Stimulated activated CD8-positive, alpha-beta memory T cell treated with anti-CD3 and anti-CD28 coated beads, Interleukin-2, amount 100 ng/mL, for 48 hours (primary cell): ENCODE results near the gene EPX.

Experiments
- DNase-seq, 2 donors: peaks; one replicate each; pipeline ENCODE4 v3.0.0-alpha.2; 2020; ENCODE audit warnings: low read depth in 2 of 2

EPX gene

DNA sequence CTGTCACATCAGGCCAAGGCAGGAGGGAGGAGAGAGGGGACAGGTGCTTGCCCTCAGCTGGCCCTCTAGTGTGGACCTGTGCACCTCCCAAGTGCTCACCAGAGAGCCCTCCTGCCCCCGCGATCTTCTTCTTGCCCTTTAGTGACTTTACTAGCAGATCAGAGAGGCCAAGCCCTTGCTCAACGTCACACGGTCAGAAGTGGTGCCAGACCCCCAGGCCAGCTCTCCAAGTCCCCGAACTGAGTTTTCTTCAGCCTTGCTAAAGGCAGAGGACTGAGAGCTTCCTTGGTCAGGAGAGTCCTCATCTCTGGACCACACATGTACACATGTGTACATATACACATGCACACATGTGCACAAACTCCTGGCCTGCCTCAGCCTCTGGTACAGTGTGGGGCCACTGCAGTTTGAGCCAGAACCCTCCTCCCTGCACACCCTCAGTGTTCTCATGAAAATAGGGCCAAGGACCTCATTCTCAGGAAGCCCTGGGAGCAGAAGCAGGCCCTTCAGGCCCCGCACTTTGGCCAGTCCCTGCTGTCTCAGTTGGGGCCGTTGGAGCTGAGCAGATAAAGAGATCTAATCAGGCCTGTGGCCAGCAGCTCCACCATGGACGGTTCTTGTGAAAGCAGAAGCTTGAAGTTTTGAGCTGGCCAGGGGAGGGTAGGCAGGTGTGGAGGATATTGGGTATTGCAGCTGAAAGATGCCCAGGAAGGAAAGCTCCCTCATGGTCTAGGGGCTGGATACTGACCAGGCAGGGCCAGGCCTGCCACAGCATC, 7.4 kb upstream of the EPX start:
- DNase-seq, result no peak

DNA sequence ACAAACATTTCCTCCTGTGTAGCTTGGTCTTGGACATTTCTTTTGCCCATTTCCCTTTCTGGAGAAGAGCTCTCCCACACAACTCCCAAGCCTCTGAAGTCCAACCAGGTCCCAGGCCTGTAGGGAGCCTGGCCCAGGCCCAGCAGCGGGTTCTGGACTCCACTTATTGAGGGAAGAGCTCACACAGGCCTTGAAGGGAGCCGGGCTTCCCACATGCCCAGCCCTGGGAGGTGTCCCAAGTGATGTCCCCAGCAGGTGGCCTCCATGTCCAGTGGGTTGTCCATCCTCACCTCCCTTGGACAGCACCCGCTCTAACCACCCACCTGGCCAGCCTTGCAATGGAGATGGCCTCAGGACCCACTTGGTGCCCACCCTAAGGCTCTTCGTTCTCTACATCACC, 5.9 kb upstream of the EPX start:
- no peak for DNase-seq

DNA sequence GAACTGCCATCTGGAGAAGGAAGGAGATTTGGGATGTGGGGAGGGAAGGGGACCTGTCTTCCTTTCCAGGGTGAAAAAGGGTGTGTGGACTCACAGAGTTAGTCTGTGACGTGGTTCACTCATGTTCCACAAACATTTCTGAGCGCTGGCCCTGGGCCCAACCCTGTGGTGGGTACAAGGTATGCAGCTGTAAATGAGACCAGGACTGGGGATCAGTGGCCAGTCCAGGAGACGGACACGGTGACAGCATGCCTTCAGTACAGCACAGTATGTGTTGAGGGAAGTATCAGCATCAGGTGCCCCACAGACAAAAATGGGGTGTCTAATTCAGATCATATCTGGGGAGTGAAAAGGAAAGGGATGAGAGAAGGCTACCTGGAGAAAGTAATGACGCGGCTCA, 5.5 kb upstream of the EPX start:
- no peak for DNase-seq

DNA sequence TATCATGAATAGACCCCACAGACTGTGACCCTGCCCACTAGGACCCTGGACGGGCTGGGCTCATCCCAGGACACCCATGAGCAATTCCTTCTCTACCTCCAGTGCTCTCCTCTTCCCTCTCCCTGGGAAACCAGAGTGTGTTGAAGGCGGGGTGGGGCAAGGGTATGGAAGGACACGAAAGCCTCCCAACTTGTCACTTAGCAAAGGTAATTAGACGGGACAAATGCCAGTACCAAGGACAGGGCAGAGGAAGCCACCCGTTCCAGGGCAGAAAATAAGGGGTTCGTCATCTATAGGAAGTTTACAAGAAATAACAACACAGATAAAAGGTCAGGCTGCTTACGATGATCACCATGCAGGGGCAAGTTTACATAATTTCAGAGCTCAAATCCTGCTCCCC, 4.9 kb upstream of the EPX start:
- no peak for DNase-seq

DNA sequence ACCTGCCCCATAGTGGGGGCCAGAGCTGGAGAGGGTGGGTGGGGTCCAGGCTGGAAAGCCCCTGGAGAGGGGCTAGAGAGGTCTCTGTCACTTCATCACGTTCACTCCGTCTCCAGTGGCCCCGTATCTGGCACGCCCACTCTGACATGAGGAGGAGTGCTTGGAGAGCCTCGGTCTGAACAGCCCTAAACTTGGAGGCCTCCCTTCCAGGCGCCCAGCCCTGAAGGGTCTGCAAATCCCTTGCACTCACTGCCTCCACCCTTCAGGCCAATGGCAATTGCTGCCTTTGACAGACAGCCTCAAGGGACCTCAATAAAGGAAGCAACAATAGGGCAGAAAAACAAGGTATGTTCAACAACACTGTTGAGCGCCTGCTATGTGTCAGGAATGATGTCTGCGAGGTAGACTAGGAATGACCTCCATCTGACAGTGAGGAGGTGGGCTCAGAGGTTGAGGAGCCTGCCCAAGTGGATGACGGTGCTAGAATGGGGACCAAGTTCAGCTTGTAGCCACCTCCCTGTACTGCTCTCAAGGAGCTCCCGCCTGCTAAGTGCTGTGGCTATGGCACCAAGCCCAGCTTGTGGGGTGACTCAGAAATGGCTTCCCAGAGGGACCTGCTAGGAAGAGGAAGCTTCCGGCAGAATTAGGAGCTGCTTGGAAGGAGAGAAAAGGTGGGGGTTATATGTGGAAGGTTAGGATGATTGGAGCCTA, 2.9 kb upstream of the EPX start:
- DNase-seq, result no peak

DNA sequence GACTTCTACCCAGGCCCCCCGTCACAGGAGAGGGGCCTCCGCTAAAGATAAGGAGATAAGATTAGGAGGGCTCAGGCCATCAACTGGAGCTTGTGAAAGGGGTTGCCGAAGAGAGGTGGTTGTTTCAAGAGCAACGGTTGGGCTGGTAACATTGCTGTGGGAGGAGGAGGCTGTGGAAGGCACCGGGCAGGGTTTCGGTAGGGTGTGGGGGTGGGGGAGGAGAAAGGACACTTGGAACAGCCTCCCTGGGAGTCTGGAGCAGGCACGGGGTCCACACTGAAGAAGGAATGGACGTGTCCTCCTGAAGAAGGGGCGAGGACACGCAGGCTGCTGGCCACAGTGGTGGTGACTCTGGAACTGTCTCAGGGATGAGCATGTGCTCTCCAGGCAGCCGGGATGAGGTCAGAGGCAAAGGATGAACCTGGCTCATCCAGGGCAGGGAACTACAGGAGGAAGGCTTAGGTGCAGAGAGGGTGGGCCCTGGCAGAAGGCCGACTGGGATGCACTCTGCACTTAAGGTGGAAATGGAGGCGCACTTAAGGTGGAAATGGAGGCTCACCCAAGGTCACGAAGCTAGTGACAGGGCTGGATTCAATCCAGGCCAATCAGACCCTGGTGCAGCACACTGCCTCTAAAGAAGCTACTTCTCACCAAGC, 1.2 kb upstream of the EPX start:
- no peak for DNase-seq

DNA sequence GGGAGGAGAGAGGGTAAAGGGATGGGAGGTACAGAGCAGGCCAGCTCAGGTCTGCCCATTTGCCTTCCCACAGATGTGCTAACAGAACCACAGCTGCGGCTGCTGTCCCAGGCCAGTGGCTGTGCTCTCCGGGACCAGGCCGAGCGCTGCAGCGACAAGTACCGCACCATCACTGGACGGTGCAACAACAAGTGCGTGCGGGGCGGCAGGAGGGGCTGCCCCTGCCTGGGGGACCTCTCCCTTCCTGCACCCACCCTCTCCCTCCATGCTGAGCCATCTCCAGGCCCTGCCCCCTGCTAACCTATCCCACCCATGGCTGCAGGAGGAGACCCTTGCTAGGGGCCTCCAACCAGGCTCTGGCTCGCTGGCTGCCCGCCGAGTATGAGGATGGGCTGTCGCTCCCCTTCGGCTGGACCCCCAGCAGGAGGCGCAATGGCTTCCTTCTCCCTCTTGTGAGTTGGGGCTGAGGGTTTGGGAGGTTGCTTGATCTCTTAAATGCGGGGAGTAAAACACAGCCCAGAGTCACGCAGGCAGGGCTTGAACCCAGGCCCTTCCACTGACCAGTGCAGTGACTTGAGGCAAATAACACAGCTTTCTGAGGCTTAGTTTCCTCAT, 1.2 kb downstream of the EPX start:
- DNase-seq, result no peak

DNA sequence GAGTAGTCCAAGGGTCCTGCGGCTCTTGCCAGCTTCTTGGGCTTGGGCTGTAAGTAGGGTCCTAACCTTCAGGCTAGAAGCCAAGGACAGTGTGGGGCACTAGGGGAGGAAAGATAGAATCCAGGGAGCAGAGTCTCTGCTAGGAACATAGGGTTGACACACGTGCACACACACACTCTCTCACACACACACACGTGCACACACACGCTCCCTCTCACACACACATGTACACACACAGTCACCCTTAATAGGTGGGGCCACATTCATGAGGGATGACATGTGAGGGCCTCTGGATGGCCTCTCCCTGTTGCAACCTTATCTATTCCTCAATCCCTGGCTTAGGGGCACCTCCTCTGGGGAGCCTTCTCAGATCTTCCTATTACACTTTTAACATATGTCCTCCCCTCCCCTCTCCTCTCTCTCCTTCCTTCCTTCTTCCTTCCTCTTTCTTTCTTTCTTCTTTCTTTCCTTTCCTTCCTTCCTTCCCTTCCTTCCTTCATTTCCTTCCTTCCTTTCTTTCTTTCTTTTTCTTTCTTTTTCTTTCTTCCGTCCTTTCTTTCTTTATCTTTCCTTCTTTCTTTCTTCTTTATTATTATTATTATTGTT, 3.1 kb downstream of the EPX start:
- no peak for DNase-seq

DNA sequence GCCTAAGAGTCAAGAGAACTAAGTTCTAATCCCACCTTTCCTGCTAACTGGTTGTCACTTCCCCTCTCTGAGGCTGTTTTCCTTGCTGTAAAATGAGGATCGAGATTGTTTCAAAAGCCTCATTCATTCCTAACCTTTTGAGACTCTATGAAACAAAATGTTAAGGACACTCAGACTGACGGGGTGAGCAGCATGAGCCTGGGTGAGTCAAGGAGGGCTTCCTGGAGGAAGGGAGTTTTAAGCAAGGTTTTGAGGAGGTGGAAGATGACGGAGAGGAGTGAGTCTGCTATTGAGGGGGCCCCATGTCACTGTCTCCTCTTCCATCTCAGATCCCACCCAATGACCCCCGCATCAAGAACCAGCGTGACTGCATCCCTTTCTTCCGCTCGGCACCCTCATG, 4.1 kb downstream of the EPX start:
- no peak for DNase-seq

DNA sequence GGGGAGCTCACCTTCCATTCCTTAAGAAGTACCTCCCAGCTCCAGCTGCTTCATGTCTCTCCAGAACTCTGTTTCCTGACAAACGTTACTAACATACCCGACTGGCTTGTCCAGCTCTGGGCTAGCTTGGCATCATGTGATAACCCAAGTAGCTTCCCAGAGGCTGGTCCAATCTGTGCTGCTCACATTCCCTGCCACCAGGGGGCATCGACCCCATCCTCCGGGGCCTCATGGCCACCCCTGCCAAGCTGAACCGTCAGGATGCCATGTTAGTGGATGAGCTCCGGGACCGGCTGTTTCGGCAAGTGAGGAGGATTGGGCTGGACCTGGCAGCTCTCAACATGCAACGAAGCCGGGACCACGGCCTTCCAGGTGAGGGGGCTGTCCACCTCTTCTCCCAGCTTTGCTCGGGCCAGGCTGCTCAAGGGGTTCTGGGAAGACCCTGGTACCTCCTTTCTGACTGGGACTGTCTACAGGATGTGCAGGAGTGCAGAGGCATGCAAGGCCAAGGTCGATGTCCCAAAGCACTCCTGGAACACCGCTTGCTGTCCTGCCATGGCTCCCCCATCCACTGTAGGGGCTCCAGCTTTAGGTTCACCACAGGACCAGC, 7.6 kb downstream of the EPX start:
- DNase-seq, result peak; percentile 36 to 60

DNA sequence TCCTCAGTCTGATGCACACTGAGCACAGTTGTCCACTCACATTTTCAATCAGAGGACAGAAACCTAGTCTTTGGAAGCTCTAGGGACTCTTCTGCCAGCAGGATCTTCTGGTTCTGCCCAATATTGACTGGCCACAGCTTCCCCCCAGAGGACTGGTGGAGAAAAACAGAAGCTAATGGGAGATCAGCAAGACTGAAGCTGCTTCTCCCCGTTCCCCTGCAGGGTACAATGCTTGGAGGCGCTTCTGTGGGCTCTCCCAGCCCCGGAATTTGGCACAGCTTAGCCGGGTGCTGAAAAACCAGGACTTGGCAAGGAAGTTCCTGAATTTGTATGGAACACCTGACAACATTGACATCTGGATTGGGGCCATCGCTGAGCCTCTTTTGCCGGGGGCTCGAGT, 10.3 kb downstream of the EPX start:
- no peak for DNase-seq

DNA sequence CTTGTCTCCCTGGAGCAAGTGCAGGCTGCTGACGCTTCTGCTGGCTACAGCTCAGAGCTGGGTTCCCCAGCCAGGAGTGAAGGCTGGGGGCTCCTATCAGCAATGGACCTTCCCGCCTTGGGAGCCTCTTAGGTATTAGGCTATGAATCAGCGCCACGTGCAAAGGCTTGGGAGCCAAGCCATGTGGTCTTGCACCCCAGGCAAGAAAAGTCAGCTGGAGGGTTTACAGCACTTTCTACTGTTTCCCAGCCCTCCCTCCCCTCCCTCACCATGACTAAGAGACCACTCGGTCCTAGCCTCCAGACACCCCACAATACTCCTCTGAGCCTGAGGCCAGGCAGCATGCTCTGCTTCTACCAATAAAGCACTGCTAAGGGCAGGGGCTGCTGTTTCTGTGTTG, 12.3 kb downstream of the EPX start:
- DNase-seq, result no peak

DNA sequence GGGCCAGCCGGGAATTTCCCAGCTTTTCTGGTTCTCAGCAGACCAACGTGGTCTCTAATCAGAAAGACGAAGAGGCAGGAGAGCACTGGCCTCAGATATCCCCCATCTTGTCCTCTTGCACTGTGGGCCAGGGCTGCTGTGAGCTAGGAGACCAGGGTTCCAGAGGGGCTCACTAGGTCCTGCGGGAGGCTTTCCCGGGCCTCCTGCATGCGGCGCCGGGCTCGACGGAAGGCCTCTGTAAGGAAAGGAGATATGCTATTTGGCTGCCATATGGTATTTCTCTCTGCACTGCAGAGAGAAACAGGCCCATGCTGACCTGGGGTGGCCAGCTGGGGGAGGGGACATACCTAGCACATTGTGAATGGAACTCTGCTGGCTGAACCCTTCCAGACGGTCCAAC, 13.4 kb downstream of the EPX start:
- DNase-seq, result no peak

DNA sequence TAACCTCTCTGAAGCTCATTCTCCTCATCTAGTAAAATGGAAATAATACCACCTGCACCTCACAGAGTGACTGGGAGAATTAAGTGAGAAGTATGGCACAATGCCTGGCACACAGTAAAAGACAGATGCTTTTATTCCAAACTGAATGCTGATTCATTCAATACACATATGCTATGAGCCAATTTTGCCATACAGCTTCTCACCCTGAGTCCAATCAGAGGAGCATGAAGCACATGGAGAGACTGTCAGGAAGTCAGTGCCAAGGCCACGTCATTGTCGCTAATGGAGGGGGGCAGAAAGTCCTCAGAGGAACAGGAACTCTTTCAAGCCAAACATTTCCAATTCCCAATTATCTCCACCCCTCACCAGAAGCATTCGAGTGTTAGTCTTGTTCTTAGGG, 14.9 kb downstream of the EPX start:
- DNase-seq, result no peak

DNA sequence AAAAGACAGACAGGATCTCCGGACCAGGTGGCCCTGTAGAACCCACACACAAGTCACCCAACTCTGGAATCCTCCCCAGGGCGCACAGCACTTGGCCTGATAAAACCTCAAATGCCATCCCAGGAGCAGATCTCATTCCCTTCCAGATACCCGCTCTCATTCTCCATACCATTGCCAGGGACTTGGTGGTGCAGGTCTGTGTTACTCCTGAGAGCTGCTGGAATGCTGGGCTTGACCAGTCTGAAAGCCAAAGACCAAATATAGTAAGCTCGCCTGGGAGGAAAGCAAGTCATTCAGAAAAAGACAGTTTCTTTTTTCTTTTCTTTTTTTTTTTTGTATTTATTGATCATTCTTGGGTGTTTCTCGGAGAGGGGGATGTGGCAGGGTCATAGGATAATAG, 15.8 kb downstream of the EPX start:
- DNase-seq, result no peak

DNA sequence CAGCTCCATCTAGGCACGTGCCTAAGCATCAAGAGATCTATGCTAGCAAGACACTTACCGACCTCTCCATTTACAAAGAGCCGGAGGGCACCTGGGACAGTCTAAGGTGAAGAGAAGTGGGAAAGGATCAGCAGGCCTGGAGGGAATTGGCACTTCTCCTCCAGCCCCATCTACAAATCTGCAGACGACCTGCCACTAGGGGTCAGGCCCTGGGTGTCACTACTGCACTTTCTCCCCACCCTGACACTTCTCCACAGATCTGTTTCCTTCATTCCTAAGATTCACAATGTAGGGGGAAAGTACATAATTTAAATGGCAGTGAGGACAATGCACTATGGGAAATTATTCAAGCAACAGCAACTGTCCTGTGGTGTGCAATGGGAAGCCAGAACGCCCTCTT, 18.4 kb downstream of the EPX start:
- DNase-seq, result no peak

DNA sequence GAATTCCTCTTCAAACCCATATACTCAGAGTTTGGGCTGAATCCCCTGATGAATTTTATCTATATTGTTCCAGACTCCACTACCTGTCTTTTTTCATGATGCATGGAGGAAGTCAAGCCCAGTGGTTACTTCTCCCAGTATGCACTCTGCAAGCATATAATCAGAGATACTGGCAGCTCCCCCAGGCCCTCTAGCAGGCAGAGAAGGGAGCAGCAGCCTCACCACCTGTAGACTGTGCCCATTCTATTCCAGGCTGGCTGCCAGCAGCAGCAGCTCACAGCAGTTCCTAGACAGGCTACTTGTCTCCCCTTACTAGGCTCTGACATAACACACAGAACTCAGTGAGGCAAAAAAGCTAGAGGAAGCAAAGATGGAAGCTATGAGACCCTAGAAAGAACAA, 23.2 kb downstream of the EPX start:
- DNase-seq, result no peak

DNA sequence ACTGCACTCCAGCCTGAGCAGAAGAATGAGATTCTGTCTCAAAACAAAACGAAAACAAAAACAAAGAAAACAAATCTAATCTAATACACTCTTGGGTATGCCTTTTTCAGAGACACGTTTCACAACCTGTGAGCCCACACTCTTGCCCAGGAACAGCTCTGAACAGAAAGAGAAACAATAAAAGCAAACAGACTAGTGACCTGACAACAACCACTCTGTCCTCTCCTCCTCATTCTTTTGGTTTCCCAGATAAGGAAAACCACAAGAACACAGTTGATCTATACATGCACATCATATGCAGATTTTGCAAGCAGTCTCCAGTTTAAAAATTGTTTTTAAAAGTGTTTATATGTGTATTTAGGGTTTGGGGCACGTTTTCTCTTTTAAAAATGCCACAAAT, 25.2 kb downstream of the EPX start:
- DNase-seq, result no peak

DNA sequence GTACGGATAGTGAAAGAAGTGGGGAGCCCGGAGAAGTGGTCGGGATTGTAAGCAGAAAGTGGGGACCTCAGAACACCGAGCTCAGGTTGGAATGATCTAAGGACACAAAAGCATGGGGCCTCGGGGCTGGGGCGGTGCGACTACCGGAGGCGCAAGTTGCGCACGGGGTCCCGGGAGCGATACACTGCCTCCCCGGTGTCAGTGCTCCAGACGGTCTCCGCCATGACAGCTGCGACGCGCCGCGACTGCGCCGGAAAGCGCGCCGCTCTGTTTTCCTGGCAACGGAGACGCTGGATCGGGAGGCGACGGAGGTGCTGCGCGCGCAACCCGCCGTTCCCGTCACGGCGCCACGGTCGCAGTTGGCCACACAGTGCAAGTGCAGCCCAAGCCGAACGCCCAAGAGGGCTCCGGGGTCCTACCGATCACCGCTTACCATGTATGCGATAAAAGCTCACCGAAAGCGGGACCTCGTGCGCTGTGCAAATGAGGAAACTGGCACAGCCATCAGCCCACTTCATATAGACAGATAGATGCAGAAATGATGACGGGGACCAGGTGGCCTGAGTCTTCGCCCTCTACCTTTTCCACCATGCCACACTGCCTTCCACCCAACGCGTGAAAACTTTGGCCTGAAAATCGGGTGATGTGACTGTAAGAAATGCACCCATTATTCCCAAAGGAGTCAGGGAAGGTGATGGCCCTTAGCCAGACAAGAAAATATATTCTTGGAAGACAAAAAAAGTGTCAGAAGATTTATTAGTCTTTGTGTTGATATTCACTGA, 26.7 kb downstream of the EPX start, which contains the start of gene MKS1:
Gene MKS1 (minus strand): TSS at position 249 of the 782 bp plus-strand sequence. CDS start 25 bp downstream, at position 224.
- DNase-seq, result peak; percentile 94

DNA sequence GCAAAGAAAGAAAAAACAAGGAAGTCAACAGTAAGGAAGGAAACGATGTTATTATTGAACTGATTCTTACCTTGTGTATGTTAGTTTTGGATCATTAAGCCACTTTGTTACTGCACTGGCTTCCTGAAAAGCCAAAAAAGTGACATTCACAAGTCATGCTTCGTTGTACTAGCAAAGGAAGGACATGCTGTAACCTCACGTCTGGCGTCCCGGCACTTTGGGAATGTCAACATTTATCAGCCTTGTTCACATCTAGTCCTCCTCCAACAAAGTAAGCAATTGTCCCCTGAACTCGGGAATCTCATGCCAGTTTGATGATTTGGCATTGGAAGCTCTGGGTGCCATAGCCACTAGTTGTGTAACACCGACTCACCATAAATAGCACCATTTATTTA, 27.3 kb downstream of the EPX start:
- DNase-seq, result no peak

DNA sequence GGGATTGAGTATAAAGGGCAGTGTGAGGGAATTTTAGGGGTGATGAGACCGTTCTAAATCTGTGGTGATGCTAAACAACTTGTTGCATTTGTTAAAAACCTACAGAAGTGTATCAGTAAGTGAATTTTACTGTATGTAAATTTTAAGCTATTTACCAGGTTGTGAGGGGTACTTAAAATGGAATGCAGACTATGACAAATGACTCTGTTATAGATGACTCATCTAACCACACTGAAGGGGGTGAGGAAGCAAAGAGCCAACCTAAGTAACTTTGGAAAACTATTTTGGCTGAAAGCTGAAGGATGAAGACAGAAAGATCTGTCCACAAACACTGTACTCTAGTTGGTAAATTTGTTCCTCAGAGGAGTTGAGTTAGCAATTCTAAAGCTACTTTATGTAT, 31.8 kb downstream of the EPX start:
- DNase-seq, result no peak
